Hepatocyte (in vitro differentiated cells): ENCODE results near the gene CPNE1.

Source experiments
- EZH2 ChIP-seq: fragments of 200-600 bp; sonication (generic); IDR thresholded peaks from 2 replicates; pipeline ENCODE4 v1.6.1; 2016; ENCODE audit warnings: antibody characterized with exemption, mild to moderate bottlenecking, borderline replicate concordance
- TF ChIP-seq, protein P1 (sequence below): fragments of 200-600 bp; sonication (generic); IDR thresholded peaks from 2 replicates; pipeline ENCODE4 v1.5.1; 2016; ENCODE audit warnings: antibody characterized with exemption, mild to moderate bottlenecking; ENCODE audit not compliant: poor library complexity

DNA sequence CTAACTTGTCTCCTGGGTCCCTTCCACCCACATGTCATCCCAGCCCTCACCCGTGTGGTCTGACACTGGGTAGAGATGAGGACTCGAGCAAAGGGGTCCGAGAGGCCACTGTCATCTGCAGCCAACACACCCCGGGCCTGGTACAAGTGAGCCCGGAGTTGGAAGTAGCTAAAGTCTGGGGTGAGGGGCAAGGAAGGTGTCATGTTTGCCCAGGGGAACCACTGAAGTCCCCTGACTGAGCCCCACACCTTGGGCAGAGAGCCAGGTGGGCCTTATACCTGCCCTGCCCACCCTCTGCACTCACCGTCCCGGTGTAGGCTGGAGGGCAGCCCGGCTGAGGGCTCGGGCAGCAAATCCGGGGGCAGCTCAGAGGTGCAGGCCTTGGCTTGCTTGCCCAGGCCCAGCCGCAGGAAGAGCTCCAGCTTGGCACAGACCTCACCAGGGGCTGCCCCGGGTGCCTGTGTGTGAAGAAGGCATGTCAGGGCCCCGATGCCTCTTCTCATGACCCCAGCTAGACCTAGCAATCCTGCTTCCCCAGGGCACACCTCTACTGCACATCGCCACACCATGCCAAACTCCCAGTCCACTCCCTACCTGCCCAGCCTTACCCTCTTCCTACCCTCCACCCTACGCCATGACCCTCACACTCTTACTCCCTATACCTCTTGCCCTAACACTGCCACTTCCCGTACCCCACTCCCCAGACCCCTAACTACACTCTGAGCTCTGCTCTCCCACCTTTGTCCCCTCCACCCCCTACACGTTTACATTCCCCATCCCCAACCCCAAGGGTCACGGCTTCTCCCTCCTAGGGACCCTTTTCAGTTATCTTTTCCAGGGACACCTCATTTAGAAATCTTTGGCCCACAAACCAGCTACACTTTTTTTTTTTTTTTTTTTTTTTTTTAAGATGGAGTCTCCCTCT is 80.8 kb downstream of the CPNE1 start:
- TF ChIP-seq, protein P1, sequence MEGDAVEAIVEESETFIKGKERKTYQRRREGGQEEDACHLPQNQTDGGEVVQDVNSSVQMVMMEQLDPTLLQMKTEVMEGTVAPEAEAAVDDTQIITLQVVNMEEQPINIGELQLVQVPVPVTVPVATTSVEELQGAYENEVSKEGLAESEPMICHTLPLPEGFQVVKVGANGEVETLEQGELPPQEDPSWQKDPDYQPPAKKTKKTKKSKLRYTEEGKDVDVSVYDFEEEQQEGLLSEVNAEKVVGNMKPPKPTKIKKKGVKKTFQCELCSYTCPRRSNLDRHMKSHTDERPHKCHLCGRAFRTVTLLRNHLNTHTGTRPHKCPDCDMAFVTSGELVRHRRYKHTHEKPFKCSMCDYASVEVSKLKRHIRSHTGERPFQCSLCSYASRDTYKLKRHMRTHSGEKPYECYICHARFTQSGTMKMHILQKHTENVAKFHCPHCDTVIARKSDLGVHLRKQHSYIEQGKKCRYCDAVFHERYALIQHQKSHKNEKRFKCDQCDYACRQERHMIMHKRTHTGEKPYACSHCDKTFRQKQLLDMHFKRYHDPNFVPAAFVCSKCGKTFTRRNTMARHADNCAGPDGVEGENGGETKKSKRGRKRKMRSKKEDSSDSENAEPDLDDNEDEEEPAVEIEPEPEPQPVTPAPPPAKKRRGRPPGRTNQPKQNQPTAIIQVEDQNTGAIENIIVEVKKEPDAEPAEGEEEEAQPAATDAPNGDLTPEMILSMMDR: no peak
- TF ChIP-seq EZH2: no peak
